A673 (cell line): ENCODE measurements around the gene ACACA.

Source experiments
- EZH2 ChIP-seq: fragments of 200-600 bp; sonication (generic); IDR thresholded peaks from 2 replicates; pipeline ENCODE4 v1.6.1; 2017; ENCODE audit warnings: borderline replicate concordance, low read depth, mild to moderate bottlenecking, mixed read lengths, antibody characterized with exemption, low read length; ENCODE audit not compliant: poor library complexity, severe bottlenecking
- TF ChIP-seq, protein P1 (sequence below): fragments of 300-800, 200-600 bp; sonication (generic); conservative IDR thresholded peaks from 2 replicates; pipeline ENCODE4 v1.5.1; 2017; ENCODE audit warnings: low read depth, mild to moderate bottlenecking, antibody characterized with exemption, low read length, moderate library complexity, mixed read lengths

DNA sequence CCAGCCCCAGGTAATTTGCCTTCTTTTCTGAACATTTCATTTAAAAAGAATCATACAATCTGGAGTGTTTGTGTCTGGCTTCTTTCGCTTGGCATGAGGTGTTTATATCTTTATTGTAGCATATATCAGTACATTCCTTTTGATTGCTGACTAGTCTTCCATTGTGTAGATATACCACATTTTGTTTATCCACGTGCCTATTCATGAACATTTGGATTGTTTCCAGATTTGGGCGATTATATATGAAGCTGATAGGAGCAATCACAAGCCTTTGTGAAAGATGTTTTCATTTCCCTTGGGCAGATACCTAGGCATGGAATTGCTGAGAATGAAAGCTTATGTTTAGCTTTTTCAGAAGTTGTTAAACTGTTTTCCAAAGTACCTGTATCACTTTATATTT is 337.5 kb downstream of the ACACA start:
- TF ChIP-seq, protein P1, sequence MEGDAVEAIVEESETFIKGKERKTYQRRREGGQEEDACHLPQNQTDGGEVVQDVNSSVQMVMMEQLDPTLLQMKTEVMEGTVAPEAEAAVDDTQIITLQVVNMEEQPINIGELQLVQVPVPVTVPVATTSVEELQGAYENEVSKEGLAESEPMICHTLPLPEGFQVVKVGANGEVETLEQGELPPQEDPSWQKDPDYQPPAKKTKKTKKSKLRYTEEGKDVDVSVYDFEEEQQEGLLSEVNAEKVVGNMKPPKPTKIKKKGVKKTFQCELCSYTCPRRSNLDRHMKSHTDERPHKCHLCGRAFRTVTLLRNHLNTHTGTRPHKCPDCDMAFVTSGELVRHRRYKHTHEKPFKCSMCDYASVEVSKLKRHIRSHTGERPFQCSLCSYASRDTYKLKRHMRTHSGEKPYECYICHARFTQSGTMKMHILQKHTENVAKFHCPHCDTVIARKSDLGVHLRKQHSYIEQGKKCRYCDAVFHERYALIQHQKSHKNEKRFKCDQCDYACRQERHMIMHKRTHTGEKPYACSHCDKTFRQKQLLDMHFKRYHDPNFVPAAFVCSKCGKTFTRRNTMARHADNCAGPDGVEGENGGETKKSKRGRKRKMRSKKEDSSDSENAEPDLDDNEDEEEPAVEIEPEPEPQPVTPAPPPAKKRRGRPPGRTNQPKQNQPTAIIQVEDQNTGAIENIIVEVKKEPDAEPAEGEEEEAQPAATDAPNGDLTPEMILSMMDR = no peak
- TF ChIP-seq EZH2 = no peak
